ENCODE results near the gene ATP5IF1.

Gene ATP5IF1

DNA sequence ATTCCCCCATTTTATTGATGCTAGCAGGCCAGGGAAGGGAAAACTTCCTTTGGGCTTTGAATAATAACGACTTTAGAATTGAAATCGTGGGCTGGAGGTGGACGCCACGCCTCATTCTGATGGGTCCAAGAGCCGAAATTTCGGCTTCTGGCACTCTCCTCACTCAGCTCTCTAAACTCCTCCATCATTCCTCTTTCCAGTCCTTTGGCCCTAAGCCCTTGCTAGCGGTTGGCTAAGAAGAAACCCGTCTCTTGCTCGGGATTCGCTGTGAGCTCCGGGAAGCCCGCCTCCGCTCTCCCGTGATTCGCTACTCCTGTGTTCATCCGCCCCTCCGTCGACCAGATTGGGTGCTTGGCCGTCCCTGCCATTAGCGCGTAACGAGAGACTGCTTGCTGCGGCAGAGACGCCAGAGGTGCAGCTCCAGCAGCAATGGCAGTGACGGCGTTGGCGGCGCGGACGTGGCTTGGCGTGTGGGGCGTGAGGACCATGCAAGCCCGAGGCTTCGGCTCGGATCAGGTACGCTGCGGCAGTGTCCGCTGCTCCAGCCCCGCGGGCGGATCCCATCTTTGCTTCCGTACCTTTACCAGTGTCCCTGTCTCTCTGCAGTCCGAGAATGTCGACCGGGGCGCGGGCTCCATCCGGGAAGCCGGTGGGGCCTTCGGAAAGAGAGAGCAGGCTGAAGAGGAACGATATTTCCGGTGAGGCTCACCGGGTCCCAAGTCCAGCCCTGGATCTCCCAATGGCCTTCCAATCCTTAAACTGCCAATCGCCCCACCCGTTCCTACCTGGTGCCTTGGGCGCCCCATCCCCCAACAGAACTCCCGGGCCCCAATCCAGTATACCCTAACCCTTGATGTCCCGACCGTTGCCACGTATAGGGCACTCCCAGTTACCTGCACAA, at the start of gene ATP5IF1:
Gene ATP5IF1 (plus strand): TSS at position 370 of the 901 bp plus-strand sequence. CDS start 60 bp downstream, at position 430.
- peak; percentile 91 to 95 (median 92) for DNase-seq (ENCODE audit: low read depth in 3 of 3)

DNA sequence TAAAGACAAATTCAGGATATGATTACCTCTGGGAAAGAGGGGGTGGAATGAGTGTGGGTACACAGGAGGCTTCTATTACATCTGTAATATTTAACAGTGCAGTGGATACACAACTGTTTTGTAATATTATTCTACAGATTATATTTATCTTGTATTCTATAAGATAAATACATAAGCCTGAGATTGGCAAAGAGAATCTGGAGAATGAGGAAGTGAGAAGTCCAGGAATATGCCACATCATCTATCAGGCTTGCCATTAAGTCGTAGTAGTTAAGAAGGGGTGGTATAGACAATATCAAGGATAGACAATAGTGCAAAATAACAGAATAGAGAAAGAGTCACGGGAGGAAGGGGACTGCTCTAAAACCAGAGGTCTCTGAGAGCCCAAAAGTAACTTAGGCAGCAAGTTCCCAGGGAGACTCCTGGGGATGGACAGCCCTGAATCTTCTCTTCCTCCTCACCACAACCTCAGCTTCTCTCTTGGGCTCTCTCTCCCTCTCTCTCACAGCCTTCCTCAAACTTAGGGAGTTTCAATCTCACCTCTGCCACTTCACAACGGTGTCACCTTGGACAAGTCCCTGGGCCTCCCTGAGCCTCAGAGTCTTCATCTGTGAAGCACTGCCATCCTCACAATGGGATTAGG, 45.5 kb upstream of the ATP5IF1 start:
- DNase-seq (ENCODE audit: low read depth in 3 of 3): no peak

DNA sequence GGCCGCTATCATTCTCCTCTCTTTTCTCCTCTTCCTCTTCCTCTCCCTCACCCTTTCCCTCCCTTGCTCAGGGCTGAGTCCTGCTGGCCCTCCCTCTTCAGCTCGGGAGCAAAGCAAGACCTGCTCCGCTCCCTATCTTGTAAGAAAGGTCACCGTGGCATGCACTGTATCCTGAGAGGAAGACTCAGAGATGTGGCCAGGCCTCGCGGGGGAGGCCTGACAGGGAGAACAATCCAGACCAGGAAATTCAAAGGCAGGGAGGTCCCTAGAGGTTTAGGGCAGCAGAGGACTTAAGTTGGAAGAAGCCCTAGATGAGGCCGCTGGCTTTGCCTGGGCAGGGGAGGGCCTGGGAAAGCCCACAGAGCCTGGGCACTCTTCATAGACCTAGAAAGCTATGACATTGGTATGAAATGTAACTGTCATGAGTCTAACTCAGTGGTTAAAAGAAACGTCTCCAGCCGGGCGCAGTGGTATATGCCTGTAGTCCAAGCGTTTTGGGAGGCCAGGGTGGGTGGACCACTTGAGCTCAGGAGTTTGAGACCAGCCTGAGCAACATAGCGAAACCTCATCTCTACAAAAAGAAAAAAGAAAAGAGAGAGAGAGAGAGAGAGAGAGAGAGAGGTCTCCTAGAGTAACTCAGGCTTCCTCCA, 44.8 kb upstream of the ATP5IF1 start:
- DNase-seq (ENCODE audit: low read depth in 3 of 3): no peak

DNA sequence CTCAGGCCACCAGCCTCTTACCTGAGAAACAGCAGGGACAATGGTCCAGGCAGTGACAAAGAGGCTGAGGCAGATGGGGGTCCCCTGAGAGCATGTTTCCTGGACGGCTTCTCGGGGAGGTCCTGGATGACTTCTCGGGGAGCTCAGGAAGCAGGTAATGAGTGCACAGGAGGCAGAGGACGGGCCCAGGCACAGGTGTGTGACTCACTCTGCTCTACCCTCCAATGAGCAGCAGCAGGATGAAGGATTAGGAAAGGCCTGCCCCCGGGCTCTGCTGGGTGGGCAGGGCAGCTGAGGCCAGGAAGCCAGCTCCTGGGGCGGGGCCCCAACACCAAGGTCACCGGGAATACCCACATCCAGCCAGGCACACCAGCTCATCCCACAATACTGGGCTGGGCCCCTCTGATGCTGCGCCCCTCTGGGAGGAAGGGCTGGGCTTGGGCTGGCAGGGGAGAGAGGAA, 42.2 kb upstream of the ATP5IF1 start:
- DNase-seq (ENCODE audit: low read depth in 3 of 3): no peak

DNA sequence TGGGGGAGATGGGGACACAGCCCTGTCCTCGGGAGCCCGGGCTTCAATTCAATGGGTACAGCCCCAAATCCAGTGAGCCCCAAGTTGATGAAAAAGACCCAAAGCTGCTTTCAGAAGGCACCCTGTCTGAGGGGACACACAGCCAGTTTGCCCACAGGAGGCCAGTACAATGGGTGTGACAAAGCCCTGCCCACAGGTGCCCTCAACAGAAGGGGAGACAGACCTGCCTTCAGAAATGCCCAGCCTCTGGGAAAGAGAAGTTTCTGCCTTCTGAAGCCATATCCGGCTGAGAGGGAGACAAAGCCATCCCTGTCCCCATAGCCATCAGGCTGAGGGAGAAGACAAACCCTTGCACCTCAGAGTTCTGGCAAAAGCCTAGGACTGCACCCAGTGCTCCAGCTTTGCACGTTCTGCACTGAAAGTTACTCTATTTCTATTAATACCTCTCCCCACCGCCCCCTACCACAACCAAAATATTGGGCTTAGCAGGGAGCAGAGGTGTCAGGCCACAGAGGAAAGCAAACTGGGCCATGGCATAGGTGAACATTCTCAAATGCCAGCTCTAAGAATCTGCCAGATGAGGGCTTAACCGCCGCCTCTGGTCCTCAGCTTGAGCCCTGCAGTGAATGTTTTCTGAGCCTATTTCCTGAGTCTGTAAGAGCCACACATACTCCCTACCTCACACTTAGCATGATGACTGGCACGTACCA, 41.4 kb upstream of the ATP5IF1 start:
- DNase-seq (ENCODE audit: low read depth in 3 of 3): no peak

DNA sequence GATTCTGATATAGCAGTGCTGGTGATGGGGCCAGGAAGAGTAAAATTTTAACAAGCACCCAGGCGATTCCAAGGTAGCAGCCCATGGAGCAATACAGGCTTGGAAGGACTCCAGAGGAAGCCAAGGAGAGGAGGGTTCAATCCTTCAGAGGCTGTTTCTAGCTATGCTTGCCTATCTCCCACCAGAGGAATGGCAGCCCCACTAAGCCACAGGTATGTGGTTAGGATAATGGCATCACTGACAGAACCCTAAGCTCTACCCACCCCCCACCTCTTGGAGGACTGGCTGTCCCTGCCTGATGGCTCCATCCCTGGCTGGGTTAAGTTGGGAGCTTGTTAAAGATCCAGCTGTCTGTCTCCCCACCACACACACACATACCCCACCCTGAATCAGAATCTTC, 40.1 kb upstream of the ATP5IF1 start:
- DNase-seq (ENCODE audit: low read depth in 3 of 3): no peak

DNA sequence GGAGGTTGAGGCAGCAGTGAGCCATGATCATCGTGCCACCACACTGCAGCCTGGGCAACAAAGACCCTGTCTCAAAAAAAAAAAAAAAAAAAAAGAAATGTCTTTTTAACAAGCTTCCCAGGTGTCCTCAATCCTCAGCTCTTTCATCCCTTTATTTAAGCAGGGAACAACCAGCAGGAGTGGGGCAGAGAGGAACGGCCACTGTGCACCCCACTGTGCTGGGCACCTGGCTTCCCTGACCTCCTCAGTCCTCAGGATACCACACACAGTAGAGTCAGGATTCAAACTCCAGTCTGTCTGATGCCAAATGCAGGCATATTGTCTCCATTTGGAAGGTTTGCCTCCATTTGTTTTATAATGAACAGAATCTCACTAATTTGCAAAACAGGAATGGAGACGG, 39.6 kb upstream of the ATP5IF1 start:
- DNase-seq (ENCODE audit: low read depth in 3 of 3): no peak

DNA sequence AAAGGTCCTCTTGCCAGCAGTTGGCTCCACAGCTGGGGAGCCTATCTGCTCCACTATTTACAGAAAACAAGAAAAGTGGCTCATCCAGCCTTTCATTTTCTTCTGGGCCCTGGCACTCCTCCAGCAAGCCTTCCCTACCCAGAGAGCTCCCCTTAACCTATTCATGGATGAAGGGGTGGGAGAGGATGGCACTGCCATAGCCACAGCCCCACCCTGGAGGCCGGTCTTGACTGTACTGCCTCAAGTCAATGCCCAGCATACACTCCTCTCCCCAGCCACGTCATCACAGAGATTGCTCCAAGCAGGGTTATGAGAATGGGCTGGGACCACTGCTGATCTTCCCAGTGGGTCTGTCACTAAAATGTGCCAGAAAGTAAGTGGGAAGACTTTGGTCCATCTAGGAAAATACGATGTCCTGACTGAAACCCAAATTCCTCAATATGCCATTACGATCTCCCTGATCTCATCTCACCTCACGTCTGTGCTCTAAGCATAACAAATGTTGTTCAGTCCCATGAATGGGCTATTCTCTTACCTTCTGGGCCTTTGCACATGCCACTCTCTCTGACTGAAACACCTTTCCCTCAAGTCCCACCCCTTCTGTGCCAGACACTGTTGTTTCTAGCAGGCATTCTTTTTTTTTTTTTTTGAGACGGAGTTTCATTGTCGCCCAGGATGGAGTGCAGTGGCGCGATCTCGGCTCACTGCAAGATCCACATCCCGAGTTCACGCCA, 38.1 kb upstream of the ATP5IF1 start:
- no peak for DNase-seq (ENCODE audit: low read depth in 3 of 3)

DNA sequence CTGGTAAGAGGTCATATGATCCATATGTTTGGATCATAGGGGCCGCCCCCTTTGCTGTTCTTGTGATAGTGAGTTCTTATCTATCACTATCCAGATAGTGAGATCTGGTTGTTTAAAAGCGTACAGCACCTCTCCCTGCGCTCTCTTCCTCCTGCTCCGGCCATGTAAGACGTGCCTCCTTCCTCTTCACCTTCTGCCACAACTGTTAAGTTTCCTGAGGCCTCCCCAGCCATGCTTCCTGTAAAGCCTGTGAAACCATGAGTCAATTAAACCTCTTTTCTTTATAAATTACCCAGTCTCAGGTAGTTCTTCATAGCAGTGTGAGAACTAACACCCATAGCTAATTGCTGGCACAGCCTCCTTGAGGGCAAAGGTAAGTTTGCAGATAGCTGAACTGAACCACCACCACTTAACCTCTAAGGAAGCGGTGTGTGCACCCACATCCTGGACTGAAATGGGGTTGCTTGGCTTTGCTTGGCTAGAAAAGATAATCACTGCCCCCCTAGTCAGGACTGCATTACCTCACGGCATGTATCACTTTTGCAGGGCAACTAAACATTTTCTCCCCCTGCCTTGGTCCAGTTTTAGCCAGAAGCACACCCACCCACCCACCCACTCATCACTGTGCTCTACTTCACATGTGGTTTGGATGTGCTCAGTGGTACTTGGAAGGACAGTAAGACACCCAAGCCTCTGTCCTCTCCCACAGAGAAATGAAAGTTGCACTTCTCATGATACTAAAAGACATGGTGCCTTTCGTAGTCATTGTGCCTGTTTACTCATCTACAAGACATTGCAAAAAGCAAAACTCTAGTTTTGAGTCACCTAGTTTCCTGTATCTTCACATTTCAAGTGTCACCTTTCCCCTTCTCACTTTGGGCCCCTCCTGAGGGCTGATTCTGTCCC, 36.3 kb upstream of the ATP5IF1 start:
- peak; percentile 23 to 50 (median 29) for DNase-seq (ENCODE audit: low read depth in 3 of 3)

DNA sequence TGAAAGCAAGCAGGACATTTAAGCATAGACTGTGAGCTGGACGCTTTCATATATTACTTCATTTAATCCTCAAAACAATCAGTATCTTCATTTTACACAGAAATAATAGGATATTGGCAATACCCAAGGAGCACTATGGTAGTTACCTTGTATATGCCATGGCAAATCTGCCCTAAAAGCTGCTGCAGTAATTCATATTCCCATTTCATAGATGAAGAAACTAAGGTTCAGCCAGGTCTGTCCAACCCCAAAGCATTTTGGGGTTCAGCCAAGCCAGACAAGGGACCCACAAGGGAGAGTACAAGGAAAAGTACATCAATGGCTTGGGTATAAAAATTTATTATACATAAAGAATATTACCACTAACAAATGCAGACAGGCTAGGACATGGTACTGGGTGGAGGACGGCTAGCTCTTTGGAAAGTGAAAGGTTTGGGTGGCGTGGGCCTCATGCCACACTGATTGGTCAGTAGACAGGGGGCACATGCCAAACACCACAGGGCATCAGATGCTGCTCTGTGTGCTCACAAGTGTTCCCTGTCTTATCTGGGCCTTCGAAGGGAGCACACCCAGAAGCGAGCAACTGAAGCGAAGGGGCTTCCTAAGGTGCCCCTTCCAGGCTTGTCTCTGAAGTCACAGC, 35.6 kb upstream of the ATP5IF1 start:
- no peak for DNase-seq (ENCODE audit: low read depth in 3 of 3)

DNA sequence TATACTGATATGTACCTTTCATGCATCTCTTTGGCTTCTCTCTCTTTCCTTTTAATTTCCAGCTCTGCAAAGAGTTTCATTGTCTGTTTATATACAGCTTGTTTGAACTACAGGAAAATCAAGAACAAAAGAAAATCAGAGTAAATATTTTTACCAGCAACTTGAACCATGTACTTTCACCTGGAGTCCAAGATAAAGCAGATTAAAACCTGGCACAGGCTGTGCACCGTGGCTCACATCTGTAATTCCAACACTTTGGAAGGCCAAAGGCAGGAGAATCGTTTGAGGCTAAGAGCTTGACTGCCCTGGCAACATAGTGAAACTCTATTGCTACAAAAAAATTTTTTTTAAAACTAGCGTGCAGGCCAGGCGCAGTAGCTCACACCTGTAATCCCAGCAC, 30.7 kb upstream of the ATP5IF1 start:
- DNase-seq (ENCODE audit: low read depth in 3 of 3): no peak

DNA sequence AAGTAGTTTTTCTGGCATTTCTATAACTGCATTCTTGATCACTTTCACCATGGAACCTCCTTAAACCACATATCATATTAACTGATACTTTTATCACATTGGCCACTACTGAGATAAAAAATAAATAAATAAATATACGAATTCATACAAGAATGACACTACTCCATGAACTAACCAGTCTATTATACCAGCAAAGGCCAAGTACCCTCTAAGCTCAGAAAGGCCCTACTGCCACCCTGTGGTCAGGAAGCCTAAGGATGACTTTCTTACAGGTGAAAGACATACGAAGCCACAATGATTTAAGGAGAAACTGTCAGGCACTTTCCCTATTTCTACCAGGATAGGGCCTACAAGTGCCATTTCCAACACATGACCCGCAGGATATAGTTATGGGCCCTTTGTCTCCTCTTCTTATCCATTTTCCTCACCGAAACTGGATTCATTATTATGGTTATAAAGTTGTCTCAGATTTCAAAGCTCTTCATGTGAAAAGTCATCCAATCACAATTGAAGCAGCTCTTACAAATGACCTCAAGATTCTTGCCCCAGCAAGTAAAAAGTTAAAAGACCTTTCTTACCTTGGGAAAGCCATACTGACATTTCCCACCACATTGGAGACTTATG, 27.0 kb upstream of the ATP5IF1 start:
- peak; percentile 29 to 40 (median 35) for DNase-seq (ENCODE audit: low read depth in 3 of 3)

DNA sequence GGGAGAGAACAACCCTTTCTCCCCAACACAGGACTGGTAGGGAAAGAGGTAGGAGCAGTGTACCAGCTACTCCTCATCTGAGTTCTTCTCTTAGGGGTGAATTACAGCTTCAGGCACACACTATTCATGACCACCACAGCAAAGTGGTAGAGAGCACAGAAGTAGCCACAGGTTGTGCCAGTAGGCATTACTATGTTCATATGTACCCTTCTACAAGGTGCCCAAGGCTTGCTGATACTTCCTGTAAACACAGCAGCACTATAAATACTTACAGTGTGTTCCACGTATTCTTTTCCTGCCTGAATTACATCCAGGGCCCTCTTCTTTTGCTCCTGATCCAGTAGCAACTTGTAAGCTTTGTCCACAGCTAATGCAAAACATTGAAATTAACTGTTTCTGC, 26.2 kb upstream of the ATP5IF1 start:
- no peak for DNase-seq (ENCODE audit: low read depth in 3 of 3)

DNA sequence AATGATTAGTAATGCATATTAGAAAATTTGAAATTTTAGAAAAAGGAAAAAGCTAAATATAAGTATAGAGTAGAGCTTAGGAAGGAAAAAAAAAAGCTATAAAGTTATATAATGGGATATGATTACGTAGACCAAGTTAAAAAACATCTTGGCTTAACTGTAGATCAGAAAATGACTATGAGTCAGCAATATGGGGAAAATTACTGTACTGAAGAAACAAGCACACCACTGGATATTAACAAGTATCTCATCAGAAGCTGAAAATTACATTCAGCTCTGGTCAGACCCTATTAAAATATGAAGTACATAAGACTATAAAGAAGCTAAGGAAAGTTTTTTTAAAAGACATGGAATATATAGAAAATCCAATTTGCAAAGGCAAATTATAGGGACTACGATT, 22.6 kb upstream of the ATP5IF1 start:
- no peak for DNase-seq (ENCODE audit: low read depth in 3 of 3)

DNA sequence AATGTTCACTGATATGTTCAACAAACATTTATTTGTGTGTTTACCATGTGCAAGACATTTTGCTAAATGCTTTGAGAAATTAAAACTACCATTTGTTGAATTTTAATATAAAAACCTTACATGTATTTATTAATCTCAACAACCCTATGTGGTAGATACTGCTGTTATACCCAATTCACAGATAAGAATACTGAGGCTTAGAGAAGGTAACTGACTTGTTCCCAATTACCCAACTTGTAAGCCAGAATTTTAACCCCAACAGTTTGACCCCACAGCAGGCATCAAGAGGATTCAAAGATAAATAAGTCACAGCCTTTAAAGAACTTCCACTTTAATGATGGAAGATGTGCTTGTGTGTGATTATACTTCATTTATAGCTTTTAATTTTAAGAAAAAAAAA, 6.8 kb upstream of the ATP5IF1 start:
- DNase-seq (ENCODE audit: low read depth in 3 of 3): no peak

DNA sequence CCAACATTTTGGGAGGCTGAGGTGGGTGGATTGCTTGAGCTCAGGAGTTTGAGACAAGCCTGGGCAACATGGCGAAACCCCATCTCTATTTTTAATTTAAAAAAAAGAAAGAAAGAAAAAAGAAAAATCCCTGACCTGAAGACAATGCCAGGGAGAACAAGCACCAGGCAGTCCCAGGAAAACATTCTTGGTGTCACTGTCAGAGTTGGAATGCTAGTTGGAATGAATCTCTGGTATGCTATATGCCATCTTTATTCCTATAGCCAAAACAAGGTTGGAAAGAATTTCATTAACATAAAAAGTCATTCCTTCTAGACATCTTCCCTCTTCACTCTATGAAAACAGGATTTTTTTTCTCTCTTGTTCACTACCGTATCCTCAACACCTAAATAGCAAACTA, 5.9 kb upstream of the ATP5IF1 start:
- no peak for DNase-seq (ENCODE audit: low read depth in 3 of 3)

DNA sequence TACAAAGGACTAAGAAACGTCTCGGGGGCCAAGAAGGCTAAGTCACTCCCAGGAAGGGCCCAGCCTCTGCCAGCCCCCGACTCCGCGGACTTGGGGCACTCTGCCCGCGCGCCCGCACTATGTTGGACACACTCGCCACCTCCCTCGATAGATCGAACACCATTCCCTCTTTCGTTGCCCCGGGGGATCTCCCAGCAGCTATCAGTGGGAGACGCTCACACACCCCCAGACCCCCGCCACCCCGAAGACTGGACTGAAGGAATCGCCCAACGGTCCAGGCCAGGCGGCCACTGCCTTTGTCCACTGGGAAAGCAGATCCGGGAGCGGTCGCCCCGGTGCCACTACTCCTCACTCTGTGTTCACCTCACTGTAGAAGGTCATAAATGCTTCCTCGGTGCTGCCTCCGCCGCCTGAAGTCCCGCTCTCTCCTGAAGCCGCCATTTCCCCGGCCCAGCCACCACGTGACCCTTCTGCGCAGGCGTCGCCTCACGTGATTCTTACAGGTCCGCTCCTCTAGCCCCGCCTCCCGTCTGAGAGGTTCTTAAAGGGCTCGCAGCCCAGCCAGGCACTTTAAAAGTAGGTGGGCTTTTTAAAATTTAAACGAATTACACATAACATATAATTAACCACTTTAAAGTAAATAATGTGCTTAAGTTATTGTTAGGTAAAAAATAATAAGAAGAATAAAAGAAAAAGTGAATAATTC, 3.2 kb upstream of the ATP5IF1 start, which contains the start of gene DNAJC8:
Gene DNAJC8 (minus strand): TSS at position 472 of the 706 bp plus-strand sequence. CDS start 31 bp downstream, at position 441.
- peak; percentile 92 to 96 (median 95) for DNase-seq (ENCODE audit: low read depth in 3 of 3)

DNA sequence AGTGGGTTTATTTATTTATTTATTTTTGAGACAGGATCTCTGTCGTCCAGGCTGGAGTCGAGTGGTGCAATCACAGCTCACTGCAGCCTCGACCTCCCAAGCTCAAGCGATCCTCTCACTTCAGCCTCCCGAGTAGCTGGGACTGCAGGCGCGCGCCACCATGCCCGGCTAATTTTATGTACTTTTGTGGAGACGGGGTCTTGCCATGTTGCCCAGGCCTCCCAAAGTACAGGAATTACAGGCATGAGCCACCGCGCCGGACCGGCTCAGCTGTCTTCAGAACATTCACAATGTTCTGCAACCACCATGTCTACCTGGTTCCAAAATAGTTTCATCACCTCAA, 2.7 kb upstream of the ATP5IF1 start:
- no peak for DNase-seq (ENCODE audit: low read depth in 3 of 3)

Measured in stimulated activated CD4-positive, alpha-beta T cell treated with anti-CD3 and anti-CD28 coated beads, TNF-alpha, amount 100 ng/mL, for 24 hours (primary cell).